HepG2 (cell line): ENCODE data around the gene WWTR1. TPM values are rescaled to one million over a fixed set of nuclear protein-coding genes. Genes with fewer than 3 reads are reported as not detected.
A peak's percentile ranks its signal among the peaks of the same experiment; 100 is the strongest.

ENCODE experiments used
- ATAC-seq: fragments of 200-7000 bp; cut with Tn5 transposase; 3 replicates; pipeline ENCODE4 v1.9.1; 2020; ENCODE audit warnings: mild to moderate bottlenecking, moderate library complexity
- BruUV-seq: library from RNA; stranded (reverse); fragments of 400-500 nt; replicated peaks from 2 replicates; lab custom pipeline; 2021; lab: Mats Ljungman, UMichigan
- CTCF ChIA-PET: fragments of 300-600 bp; formaldehyde crosslinking; extraction: SDS; loops from one replicate; lab custom pipeline; 2021; ENCODE audit warnings: low total read pairs, inconsistent platforms, low intra/inter-chr PET ratio; lab: Yijun Ruan, JAX
- POLR2A ChIA-PET: fragments of 350-600 bp; sonication (Branson Sonifier 250); formaldehyde crosslinking; loops from one replicate; lab custom pipeline; 2020; ENCODE audit warnings: antibody characterized with exemption, inconsistent platforms; lab: Yijun Ruan, JAX
- DNase-seq: peaks from one replicate; pipeline ENCODE4 v3.0.0-alpha.2; 2015; ENCODE audit warnings: low spot score
- FAIRE-seq: peaks from 3 replicates; lab custom pipeline; 2011; peaks lifted over from hg19 to GRCh38; lab: Jason Lieb, UNC
- H2AFZ ChIP-seq: one replicate; pipeline ENCODE4 v1.6.1; 2011; ENCODE audit warnings: low read length, inconsistent platforms
- H3K27ac ChIP-seq: fragments of 300-600 bp; 3 replicates; pipeline ENCODE4 v1.8.0; 2011; ENCODE audit warnings: mixed run types, mild to moderate bottlenecking, mixed read lengths, low read length, inconsistent platforms; ENCODE audit not compliant: insufficient read depth; ENCODE audit errors: extremely low read length
- H3K27me3 ChIP-seq, 2 experiments: fragments of 200-600 bp in 1 of 2; 2 replicates in 1 of 2; 3 replicates in 1 of 2; pipeline versions ENCODE4 v1.6.0 to v1.8.0; 2011; ENCODE audit warnings: low read length in 2 of 2, mild to moderate bottlenecking in 2 of 2, moderate library complexity in 2 of 2, inconsistent platforms in 1 of 2; ENCODE audit not compliant: insufficient read depth in 2 of 2, control insufficient read depth in 1 of 2
- H3K36me3 ChIP-seq, 2 experiments: fragments of 200-600 bp in 1 of 2; replicated peaks in 1 of 2; 2 replicates in 1 of 2; 3 replicates in 1 of 2; pipeline versions ENCODE4 v1.5.1 to v1.8.0; 2011; ENCODE audit warnings: low read length in 2 of 2, inconsistent platforms in 1 of 2; ENCODE audit not compliant: insufficient read depth in 2 of 2, control insufficient read depth in 1 of 2
- H3K4me1 ChIP-seq: 2 replicates; pipeline ENCODE4 v1.5.1; 2012; ENCODE audit warnings: low read length, inconsistent platforms; ENCODE audit not compliant: insufficient read depth
- H3K4me2 ChIP-seq: 2 replicates; pipeline ENCODE4 v1.6.0; 2011; ENCODE audit warnings: low read depth, low read length, inconsistent platforms
- H3K4me3 ChIP-seq, 3 experiments: fragments of 200-600 bp in 1 of 3; sonication (generic), shearing (Covaris generic) in 1 of 3; replicated peaks in 1 of 3; 2 replicates each; pipeline ENCODE4 v1.5.1; 2011 to 2016; ENCODE audit warnings: low read length in 3 of 3, inconsistent platforms in 2 of 3, low read depth in 2 of 3, mild to moderate bottlenecking in 2 of 3, control low read depth in 1 of 3, mixed read lengths in 1 of 3; ENCODE audit not compliant: insufficient read depth in 1 of 3
- H3K79me2 ChIP-seq: one replicate; pipeline ENCODE4 v1.6.1; 2011; ENCODE audit warnings: low read length, inconsistent platforms; ENCODE audit not compliant: insufficient read depth
- H3K9ac ChIP-seq: 2 replicates; pipeline ENCODE4 v1.6.0; 2011; ENCODE audit warnings: mild to moderate bottlenecking, low read depth, low read length, inconsistent platforms; ENCODE audit not compliant: insufficient read depth
- H3K9me3 ChIP-seq: 2 replicates; pipeline ENCODE4 v1.5.1; 2012; ENCODE audit warnings: mild to moderate bottlenecking, low read length
- H4K20me1 ChIP-seq: 2 replicates; pipeline ENCODE4 v1.6.0; 2011; ENCODE audit warnings: inconsistent platforms, mild to moderate bottlenecking, low read length, moderate library complexity; ENCODE audit not compliant: insufficient read depth
- FOSL2 ChIP-seq: sonication (generic); formaldehyde crosslinking; IDR thresholded peaks from 2 replicates; pipeline ENCODE4 v1.4.0; 2020; ENCODE audit warnings: missing genetic modification reagents
- GFI1 ChIP-seq: sonication (generic); formaldehyde crosslinking; IDR thresholded peaks from 2 replicates; pipeline ENCODE4 v1.5.0; 2020; ENCODE audit warnings: missing genetic modification reagents, mild to moderate bottlenecking, borderline replicate concordance
- HMGA1 ChIP-seq: sonication (generic); formaldehyde crosslinking; conservative IDR thresholded peaks from 2 replicates; pipeline ENCODE4 v1.4.0; 2020; ENCODE audit warnings: missing genetic modification reagents
- KDM1A ChIP-seq: IDR thresholded peaks from 2 replicates; pipeline ENCODE4 v1.6.1; 2016; ENCODE audit warnings: missing compliant biosample characterization
- RBAK ChIP-seq: sonication (generic); formaldehyde crosslinking; IDR thresholded peaks from 2 replicates; pipeline ENCODE4 v1.5.1; 2020; ENCODE audit warnings: mild to moderate bottlenecking, missing genetic modification reagents
- RBM22 ChIP-seq: fragments of 200-400 bp; formaldehyde crosslinking; optimal IDR thresholded peaks from 2 replicates; pipeline ENCODE3; 2017; ENCODE audit warnings: mild to moderate bottlenecking, low read length, moderate library complexity
- RNF2 ChIP-seq: fragments of 450-650 bp; conservative IDR thresholded peaks from 2 replicates; pipeline ENCODE4 v1.6.1; 2016; ENCODE audit warnings: low read depth
- TSC22D2 ChIP-seq: sonication (generic); formaldehyde crosslinking; IDR thresholded peaks from 2 replicates; pipeline ENCODE4 v1.5.1; 2020; ENCODE audit warnings: missing genetic modification reagents, mild to moderate bottlenecking, borderline replicate concordance
- ZKSCAN1 ChIP-seq: fragments of 150-350 bp; IDR thresholded peaks from 2 replicates; pipeline ENCODE4 v1.6.1; 2014; ENCODE audit warnings: low read length
- ZNF331 ChIP-seq: sonication (generic); formaldehyde crosslinking; IDR thresholded peaks from 2 replicates; pipeline ENCODE4 v1.4.0; 2020; ENCODE audit warnings: missing genetic modification reagents
- ZNF792 ChIP-seq: IDR thresholded peaks from 2 replicates; pipeline ENCODE4 v1.6.1; 2016
- ZSCAN25 ChIP-seq: sonication (generic); formaldehyde crosslinking; IDR thresholded peaks from 2 replicates; pipeline ENCODE4 v1.8.0; 2022; ENCODE audit warnings: mild to moderate bottlenecking, missing genetic modification reagents
- whole genome bisulfite sequencing: methylation state at CpG from one replicate; pipeline ENCODE4 v1.1.6; 2017; ENCODE audit warnings: low lambda C conversion rate; 5-methylcytosine and 5-hydroxymethylcytosine counted together
- in situ Hi-C: cut with HindIII; loops from 2 replicates; pipeline ENCODE4 v1.10.0; 2017; ENCODE audit warnings: low pct_unique_long_range_greater_than_20kb; ENCODE audit not compliant: extremely low pct_ligation_motif_present
- intact Hi-C: fragments of 100-400 bp; cut with micrococcal nuclease; formaldehyde crosslinking; loops from one replicate; pipeline ENCODE4 v1.10.0; 2022; ENCODE audit not compliant: unreplicated experiment
- polyA plus RNA-seq, 8 experiments: library from polyadenylated mRNA; depleted of rRNA in 3 of 8; stranded (reverse) in 7 of 8; unstranded in 1 of 8; fragments of >200 nt; fragmentation: Illumina TruSeq in 4 of 8; extraction: Trizol in 4 of 8; gene quantifications; 2 replicates each; pipeline versions ENCODE4 v1.2.1 to v1.2.3, GENCODE V29; 2011 to 2016; ENCODE audit warnings: low read depth in 4 of 8, missing spikeins in 1 of 8, mixed read lengths in 1 of 8; ENCODE audit not compliant: insufficient read depth in 1 of 8
- total RNA-seq, 5 experiments: library from RNA; depleted of rRNA; stranded (reverse); fragments of >200 nt; fragmentation: Illumina TruSeq; extraction: Trizol; gene quantifications; 2 replicates each; pipeline ENCODE4 v1.2.3, GENCODE V29; 2016; ENCODE audit warnings: low read depth in 1 of 5
- TF ChIP-seq, protein P1 (sequence below): sonication (generic); formaldehyde crosslinking; IDR thresholded peaks from 2 replicates; pipeline ENCODE4 v1.5.0; 2020; ENCODE audit warnings: mild to moderate bottlenecking, missing genetic modification reagents
- TF ChIP-seq, protein P2 (sequence below): sonication (generic); formaldehyde crosslinking; IDR thresholded peaks from 2 replicates; pipeline ENCODE4; 2020; ENCODE audit warnings: missing genetic modification reagents, mild to moderate bottlenecking, borderline replicate concordance
- TF ChIP-seq, protein P3 (sequence below): sonication (generic); formaldehyde crosslinking; conservative IDR thresholded peaks from 2 replicates; pipeline ENCODE4 v1.4.0; 2020; ENCODE audit warnings: missing genetic modification reagents

Gene WWTR1
- total and polyA plus RNA-seq, 2 of the 13 experiments (the other 11 are each of a cell fraction or from before 2014, with no cell fraction given): 19.7 to 139 TPM

DNA sequence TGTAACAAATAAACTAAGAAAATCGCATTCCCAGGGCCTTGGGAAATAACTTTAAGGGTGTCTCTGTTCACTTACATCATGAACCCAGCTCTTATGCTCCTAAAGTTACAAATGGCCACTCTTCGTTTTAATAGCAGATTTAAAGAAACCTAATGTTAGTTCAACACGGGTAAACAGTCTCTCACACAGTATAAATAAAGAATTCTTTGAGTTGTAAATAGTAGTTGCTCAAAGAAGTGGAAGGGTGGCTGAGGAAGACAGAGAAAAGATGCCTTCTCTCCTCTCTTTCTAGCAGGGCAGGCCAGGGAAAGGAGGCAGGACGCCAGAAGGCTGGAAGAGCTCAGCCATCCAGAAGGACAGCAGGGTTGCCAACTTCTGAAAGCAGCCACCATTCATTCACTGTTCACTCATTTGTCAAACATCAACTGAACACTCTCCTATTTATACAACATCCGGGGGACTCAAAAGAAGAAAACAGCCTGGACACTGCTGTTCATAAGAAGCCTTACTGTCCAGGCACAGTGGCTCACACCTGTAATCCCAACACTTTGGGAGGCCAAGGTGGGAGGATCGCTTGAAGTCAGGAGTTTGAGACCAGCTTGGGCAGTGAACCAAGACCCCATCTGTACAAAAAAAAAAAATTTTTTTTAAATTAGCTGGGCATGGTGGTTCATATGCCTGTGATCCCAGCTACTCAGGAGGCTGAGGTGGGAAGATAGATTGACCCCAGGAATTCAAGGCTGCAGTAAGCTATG, 47.3 kb downstream of the WWTR1 start:
- peak overlapping the region; percentile 65 for H3K9ac ChIP-seq
- TF ChIP-seq ZNF792 (0 out of 2 replicates have a peak, but pooled peaks have one; percentile 36), KDM1A (CRISPR knock-in tag) (no peak), ZNF331 (CRISPR knock-in tag) (no peak), RBAK (CRISPR knock-in tag) (no peak), ZKSCAN1 (no peak), RNF2 (no peak), RBM22 (peak; percentile 41), ZSCAN25 (CRISPR knock-in tag) (no peak), TSC22D2 (CRISPR knock-in tag) (no peak), FOSL2 (CRISPR knock-in tag) (0 out of 2 replicates have a peak, but pooled peaks have one; percentile 7), HMGA1 (CRISPR knock-in tag) (no peak), GFI1 (CRISPR knock-in tag) (no peak)
- TF ChIP-seq, protein P1, sequence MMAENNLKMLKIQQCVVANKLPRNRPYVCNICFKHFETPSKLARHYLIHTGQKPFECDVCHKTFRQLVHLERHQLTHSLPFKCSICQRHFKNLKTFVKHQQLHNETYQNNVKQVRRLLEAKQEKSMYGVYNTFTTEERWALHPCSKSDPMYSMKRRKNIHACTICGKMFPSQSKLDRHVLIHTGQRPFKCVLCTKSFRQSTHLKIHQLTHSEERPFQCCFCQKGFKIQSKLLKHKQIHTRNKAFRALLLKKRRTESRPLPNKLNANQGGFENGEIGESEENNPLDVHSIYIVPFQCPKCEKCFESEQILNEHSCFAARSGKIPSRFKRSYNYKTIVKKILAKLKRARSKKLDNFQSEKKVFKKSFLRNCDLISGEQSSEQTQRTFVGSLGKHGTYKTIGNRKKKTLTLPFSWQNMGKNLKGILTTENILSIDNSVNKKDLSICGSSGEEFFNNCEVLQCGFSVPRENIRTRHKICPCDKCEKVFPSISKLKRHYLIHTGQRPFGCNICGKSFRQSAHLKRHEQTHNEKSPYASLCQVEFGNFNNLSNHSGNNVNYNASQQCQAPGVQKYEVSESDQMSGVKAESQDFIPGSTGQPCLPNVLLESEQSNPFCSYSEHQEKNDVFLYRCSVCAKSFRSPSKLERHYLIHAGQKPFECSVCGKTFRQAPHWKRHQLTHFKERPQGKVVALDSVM (CRISPR knock-in tag): peak; percentile 62; the same call in 1 of the 2 replicates
- TF ChIP-seq, protein P2, sequence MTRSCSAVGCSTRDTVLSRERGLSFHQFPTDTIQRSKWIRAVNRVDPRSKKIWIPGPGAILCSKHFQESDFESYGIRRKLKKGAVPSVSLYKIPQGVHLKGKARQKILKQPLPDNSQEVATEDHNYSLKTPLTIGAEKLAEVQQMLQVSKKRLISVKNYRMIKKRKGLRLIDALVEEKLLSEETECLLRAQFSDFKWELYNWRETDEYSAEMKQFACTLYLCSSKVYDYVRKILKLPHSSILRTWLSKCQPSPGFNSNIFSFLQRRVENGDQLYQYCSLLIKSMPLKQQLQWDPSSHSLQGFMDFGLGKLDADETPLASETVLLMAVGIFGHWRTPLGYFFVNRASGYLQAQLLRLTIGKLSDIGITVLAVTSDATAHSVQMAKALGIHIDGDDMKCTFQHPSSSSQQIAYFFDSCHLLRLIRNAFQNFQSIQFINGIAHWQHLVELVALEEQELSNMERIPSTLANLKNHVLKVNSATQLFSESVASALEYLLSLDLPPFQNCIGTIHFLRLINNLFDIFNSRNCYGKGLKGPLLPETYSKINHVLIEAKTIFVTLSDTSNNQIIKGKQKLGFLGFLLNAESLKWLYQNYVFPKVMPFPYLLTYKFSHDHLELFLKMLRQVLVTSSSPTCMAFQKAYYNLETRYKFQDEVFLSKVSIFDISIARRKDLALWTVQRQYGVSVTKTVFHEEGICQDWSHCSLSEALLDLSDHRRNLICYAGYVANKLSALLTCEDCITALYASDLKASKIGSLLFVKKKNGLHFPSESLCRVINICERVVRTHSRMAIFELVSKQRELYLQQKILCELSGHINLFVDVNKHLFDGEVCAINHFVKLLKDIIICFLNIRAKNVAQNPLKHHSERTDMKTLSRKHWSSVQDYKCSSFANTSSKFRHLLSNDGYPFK (CRISPR knock-in tag): no peak
- TF ChIP-seq, protein P3, sequence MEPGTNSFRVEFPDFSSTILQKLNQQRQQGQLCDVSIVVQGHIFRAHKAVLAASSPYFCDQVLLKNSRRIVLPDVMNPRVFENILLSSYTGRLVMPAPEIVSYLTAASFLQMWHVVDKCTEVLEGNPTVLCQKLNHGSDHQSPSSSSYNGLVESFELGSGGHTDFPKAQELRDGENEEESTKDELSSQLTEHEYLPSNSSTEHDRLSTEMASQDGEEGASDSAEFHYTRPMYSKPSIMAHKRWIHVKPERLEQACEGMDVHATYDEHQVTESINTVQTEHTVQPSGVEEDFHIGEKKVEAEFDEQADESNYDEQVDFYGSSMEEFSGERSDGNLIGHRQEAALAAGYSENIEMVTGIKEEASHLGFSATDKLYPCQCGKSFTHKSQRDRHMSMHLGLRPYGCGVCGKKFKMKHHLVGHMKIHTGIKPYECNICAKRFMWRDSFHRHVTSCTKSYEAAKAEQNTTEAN (CRISPR knock-in tag): no peak

More for the DNA sequence above, 47.3 kb downstream of the WWTR1 start:
- POLR2A ChIA-PET: interaction anchor here (1.3 to 4.1 kb wide), 9 partner anchors 8 to 60 kb away, joined by 4 to 42 read pairs (median 12); partner anchors contain the start of gene WWTR1
- no peak overlapping the region for H2AFZ ChIP-seq
- no peaks in the 10 kb centered on the region for H4K20me1 ChIP-seq
- in situ Hi-C loops: no loop called here
- BruUV-seq: no TSS peak
- peak overlapping the region; percentile 73 for H3K4me2 ChIP-seq
- peak overlapping the region in 2 of 3 experiments; percentile 10 to 39; a peak in 2 of 6 replicates for H3K4me3 ChIP-seq
- H3K4me1 ChIP-seq: peaks cover 100% of the 10 kb centered on the region
- intact Hi-C loops: no loop called here
- H3K27ac ChIP-seq: peak overlapping the region; percentile 89
- FAIRE-seq (no peak), ATAC-seq (peak; percentile 51), DNase-seq (peak; percentile 40)
- no peaks in the 10 kb centered on the region for H3K9me3 ChIP-seq
- peaks cover 0 to 22% of the 10 kb centered on the region in 2 experiments for H3K36me3 ChIP-seq
- 31% methylated on average over 6 of the region's 6 CpGs for WGBS
- CTCF ChIA-PET: no interaction called here
- peaks cover 79% of the 10 kb centered on the region for H3K79me2 ChIP-seq
- no peaks in the 10 kb centered on the region for H3K27me3 ChIP-seq
